NCI-H1436 treated with DMSO at 0.1 percent for 48 hours (cell line): ENCODE results near the gene BLTP2.
"Not testable (repeated sequence)": the region's sequence is repeated elsewhere in the genome, so short reads cannot be mapped to it uniquely, and the experiment has no call there.

Experiments
- DNase-seq: peaks from one replicate; lab custom pipeline; 2025; lab: John Stamatoyannopoulos, UW

The BLTP2 gene

DNA sequence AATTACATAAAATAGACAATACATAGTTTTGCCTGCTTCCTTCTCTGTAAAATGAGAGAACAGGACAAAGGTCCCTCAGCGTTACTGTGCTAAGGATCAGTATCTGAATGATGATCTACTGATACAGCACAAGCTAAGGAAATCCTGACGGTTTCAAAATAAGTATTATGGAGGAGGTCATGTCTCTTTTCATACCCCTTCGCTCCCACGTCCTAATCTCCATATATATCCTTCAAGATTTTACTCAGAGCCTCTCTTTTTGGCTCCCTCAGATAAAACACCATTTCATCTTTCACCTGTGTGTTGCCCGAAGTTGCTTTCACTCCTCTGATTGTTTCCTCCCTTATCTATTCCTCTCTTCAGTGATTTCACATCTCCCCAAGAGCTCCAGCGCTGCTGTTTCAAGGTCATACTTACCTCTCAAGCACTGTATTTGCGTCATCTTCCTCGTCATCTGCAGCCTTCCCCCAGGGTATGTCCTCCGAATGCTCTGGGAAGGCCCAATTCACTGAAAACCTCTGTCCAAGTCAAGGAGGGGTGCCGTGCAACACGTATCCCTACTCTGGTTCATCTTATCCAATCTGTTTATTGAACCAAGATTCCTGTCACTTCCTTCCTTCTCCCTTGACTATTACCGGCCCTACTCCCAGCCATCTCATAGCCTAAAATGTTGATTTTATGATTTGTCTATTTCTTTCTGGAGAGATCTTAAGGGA lies 1.2 kb upstream of the BLTP2 start:
- DNase-seq: no peak

- no peak for DNase-seq
These were observed 600 bp upstream of the BLTP2 start for GRCh38 chr17:28645576-28645939.

DNA sequence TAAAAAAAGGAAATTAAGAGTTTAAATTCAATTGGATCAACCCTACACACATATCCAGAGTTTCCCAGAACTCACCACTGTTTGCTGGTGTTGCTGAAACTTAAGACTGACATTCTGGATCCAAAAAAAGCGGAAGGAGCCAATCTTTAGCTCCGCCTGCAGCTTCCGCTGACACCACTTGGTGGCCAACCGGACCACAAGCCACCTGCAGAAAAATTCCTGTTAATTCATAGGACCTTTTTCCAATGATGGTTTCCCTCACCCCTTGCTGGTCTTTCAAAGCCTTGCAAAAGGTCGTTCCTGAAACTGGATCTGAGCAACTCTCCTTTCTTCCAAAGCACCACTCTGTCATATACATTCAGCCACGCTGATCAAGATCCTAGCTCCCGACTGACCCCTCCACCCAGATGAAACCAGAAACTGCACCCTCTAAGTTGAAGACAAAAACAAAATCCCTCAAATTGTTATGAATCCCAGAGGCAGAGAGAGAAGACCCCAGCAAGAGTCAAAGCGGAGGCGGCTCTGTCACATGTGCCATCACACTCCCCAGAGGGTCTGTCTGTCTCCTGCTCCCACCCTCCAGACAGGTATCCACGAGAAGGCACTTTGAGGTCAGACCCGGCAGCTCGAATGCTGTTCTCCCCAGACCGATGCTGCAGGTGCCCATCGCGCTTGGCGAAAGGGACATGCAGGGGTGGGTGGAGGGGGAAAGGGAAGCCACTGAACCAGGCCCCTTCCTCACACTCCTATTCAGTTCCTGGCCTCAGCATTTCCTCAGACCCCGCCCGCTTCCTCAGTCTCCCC lies 773 bp downstream of the BLTP2 start:
- peak; percentile 12 for DNase-seq

DNA sequence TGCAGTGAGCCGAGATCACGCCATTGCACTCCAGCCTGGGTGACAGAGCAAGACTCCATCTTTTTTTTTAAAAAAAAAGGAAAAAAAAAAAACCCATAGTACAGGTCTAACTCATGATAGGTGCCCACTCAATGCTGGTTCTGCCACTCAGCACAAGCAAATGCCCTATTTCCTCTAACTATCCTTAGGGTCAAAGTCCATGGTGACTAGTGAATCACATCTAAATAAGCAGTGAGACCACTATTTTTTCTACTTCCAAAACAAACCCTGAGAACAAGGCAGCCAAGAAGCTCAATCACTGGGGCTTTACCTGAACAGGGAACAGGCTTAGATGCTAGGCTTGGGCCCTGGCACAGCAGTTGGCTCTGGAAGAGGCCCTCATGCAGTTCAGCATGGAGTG lies 3.4 kb downstream of the BLTP2 start:
- DNase-seq: no peak

DNA sequence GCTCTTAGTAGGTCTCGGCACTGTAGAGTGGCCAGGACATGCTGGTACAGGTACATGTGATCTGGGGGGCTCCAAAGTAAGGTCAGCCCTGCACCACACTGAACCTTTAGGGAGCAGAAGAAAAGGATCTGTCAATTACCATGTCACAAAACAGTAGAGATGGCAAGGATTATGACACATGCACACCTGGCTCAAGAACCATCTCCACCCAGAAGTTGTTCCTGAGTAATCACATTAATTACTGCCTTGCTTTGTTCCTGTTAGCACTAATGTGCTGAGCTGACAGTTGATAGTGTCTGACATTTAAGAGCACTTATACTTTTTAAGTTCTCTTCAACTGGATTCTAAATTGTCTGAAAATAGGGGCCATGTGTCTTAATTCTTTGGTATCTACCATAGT lies 9.5 kb downstream of the BLTP2 start:
- DNase-seq: no peak

- DNase-seq: no peak
These were observed 10.6 kb downstream of the BLTP2 start for GRCh38 chr17:28634206-28634865.

GRCh38 chr17:28626818-28627217 lies 18.1 kb downstream of the BLTP2 start:
- DNase-seq: no peak

- DNase-seq: no peak
These were observed 20.8 kb downstream of the BLTP2 start for GRCh38 chr17:28624148-28624547.

DNA sequence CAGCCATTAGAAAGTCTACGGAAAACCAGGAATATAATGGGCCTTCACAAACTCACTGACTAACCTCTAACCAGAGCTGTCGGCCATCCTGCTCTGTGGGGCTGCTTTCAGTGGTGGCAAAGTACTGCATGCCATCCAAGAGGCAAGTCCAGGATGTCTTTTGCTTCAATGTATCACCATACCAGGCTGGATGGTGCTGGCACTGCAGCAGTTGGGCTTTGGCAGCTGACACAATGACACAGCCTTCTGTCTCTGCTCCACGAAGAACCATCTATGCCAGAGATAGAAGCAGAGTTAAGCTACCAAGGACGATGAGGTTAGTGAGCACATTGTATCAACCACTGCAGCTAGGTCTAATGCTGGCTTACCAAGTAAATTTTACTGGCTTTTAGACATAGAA lies 21.3 kb downstream of the BLTP2 start:
- no peak for DNase-seq

DNA sequence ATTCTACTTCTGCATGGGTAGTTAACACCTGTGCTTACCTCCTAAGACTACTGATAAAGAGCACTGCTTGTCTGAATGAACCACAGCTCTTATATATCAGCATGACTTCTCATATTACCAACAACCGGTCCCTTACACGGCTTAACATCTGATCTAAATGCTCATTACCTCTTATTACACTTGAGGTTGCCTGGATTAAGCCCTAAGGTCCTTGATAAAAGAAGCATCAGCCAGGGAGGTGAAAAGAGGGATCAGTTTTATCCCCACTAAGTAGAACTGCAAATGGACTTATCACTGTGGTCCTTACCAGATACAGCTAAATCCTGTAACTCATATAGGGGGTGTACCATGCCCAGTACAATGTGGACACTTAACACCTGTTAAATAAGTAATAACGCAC lies 22.8 kb downstream of the BLTP2 start:
- DNase-seq: no peak

DNA sequence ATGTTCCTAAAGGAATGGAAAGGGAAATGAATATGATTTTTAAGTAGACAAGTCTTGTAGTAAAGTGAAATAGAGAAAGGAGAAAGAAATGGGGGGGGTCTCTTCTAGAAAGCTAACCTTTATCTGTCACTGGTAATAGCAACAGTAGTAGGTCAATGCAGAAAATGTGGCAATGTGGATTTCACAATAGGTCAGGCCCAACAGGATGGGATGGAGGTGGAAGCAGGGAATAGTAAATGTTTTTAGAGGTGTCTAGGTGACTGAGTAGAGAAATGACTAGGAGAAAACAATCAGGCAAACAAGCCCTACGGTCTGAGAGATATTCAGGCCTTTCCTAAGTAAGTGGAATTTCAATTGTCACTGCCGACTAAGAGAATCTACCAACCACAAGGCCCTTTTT lies 24.9 kb downstream of the BLTP2 start:
- no peak for DNase-seq

DNA sequence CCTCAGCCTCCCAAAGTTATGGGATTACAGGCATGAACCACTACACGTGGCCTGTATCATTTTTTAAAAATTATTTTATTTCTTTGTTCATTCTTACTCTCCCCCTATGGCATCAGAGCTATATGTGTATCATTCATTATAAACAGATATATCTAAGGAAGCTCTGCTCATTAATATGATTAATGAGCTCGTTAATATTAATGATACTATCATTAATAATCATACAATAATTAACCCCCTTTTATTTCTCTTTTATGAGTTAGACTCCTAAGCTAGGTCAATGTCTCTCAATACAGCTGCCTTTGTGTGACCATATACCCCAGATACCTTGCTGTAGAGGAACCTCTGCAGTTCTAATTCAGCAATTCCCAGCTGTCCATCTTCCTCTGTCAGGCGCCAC lies 26.5 kb downstream of the BLTP2 start:
- DNase-seq: no peak

DNA sequence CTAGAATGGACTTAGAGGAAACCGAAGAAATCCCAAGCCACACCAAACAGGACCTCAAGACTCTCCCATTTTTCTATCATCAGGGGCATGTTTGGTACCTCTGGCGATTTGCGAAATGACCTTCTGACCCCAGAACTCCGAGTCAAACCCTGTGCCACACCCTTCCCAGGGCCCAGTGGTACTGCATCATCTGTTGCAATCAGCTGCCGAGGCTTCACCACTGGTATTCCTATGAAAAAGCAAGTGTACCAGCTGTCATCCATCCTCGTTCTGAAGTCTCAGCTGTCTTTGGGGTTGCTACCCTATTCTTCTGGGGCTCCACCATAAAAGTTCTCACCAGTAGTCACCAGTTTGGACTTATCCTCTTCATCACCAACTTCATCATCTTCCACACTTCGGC lies 28.7 kb downstream of the BLTP2 start:
- no peak for DNase-seq

DNA sequence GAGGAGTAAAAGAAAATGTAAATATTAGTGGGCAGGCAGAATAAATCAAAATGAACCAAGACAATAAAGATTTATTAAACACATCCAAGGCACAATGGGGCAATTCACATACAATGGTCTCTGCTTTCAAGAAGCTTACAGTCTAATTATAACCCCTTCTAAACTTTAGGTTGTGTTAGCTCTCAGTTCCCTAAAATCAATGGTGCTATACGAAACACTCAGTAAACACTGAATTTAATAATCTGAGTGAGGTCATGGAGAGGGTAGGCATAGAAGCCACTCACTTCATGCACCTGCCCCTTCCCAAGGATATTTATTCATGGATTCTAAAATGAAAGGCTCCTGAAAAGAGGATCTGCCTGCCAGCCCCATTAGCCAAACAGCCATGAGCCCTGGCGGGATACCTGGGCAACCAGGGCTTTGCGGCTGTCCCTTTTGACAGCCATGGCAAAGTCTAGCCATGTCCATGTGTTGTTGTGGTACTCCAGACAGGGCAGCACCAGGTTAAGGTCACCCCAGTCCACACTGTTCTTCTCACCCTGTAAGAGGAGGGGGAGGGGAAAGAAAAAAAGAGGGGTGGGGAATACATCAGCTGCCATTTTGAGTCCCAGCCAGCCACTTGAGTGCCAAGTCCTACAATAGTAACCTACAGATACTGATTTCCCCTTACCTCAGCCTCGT lies 29.6 kb downstream of the BLTP2 start:
- no peak for DNase-seq

DNA sequence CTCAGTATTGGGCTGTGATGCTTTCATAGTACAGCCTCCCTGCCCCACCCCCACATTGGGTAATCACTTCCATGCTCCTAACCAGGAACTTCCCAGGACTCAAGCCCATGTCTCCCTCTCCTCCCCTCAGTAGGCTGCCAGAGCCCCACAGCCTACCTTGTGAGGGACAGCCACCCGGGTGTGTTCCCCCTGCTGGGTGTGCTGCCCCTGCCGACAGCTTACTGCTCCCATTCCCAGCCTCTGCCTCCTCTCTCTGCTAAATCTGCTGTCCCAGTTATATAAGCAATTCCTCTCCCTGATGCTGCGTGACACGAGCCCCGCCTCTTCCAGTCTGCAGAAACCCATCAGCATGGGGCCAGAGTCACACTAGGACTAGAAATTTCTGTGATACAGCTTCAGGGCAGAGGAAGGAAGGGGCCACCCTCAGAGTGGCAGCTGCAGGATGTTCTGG lies 31.0 kb downstream of the BLTP2 start, which contains the start of gene RSKR:
Gene RSKR (minus strand): TSS at position 255 of the 451 bp plus-strand sequence. CDS start 24 bp downstream, at position 231.
- DNase-seq: no peak

DNA sequence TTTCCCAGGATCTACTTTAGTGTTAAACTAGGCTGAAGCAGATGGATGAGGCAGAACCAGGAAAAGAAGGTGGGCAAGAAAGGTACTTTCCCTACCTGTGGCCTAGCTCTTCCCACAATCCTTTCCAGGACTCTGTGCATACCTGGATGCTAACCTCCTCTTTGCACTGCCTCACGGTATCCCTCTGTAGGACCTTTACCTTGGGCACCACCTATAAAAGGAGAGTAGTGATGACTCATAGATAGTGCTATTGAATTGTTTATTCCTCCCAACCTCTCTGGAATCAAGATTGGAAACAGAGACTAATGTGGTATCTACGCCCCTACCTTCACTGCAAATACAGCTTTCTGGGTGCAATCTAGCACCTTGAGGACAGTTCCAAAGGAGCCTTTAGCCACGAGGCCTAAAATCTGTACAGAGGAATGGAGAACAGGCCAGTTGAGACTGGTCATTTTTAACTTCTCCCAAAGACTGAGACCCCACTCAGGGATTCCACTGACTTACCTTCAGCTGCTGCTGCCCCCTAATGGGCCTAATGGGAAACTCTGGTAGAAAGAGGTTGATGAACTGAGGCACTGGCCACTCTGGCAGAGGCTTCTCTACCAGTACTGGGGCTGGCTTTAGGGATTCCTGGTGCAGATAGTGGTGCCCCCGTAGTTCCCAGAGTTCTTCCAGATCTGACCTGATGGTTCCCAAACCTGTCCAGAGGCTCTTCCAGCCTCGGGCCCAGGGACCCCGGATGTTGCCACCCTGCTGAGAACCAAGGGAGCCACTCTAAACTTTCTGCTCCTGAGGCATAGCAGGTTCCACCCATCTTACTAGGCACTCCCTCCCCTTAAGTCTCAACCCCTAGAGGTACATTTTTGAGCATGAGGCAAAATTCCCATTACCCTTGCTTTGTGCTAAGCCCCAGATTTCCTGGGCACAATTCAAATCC lies 31.8 kb downstream of the BLTP2 start:
- DNase-seq: peak; percentile 3

GRCh38 chr17:28612531-28612930 lies 32.4 kb downstream of the BLTP2 start:
- DNase-seq: no peak

- DNase-seq: no peak
These were observed 34.6 kb downstream of the BLTP2 start for GRCh38 chr17:28610376-28610775.

DNA sequence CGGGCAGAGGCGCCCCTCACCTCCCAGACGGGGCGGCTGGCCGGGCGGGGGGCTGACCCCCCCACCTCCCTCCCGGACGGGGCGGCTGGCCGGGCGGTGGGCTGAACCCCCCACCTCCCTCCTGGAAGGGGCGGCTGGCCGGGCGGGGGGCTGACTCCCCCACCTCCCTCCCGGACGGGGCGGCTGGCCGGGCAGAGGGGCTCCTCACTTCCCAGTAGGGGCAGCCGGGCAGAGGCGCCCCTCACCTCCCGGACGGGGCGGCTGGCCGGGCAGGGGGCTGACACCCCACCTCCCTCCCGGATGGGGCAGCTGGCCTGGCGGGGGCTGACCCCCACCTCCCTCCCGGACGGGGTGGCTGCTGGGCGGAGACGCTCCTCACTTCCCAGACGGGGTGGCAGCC lies 40.9 kb downstream of the BLTP2 start:
- not testable (repeated sequence) for DNase-seq

DNA sequence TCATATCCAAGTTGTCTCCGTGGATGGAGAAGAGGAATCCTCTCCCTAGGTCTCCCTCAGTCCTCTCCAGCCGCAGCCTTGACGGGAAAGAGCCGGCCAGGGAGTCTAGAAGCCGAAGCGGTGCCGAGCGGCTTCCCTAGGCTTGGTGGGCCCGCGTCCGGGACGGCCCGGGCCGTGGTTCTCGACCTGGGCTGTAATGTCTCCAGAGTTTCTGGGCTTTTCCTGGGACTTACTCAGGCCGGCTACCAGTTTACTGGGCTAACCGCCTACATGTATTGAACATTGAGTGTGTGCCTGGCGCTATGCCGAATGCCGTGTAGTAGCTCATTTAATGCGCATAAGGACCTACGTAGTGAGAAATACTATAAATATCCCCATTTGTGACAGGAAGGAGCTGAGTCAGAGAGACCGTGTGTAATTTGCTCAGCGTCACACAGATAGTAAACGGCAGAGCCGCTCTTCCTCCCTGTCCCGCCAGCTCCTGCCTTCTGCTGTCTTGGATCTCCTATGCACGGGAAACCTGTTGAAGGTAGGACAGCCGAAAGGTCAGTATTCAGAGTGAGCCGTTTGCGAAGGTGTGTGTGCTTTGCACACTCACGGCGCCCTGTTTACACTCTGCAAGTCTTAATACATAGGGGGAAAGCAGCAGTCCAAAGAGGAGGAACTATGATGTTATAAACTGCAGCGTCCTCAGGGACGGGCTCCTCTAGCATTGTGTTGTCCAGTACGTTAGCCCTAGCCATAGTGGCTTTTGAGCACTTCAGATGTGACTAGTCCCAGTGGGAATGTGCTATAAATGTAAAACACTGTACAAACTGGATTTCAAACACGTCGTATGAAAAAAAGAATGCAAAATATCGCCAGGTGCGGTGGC lies 45.4 kb downstream of the BLTP2 start:
- DNase-seq: peak; percentile 37
